ENCODE data around the gene NDUFAF3.

DNA sequence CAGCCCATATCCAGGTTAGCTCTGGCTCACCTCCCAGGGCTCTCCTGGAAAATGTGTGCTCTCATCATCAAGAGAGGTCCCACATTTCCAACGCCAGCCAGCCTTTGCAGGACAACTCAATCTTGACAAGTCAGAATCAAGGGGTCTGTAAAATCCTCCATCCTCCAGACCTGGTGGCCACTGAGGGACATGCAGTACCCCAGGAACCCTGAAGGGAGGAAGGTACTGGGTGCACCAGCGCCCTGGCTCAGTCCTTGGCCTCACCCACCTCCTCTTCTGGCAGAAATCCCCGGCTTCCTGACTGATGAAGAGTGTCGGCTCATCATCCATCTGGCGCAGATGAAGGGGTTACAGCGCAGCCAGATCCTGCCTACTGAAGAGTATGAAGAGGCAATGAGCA is 20.8 kb upstream of the NDUFAF3 start:
- no peak for TF ChIP-seq CTCF (IDR thresholded peaks at IDR 0.05)
- TF ChIP-seq POLR2A (IDR thresholded peaks at IDR 0.05) = no peak

Data from esophagus squamous epithelium (tissue), 4 donors.